ENCODE data around the gene PPP2R2B.

GRCh38 chr5:146533260-146533857 lies 345.2 kb downstream of the PPP2R2B start:
- TF ChIP-seq CTCF (IDR thresholded peaks at IDR 0.05) (peak; percentile 66 to 72 (median 69)), POLR2A (IDR thresholded peaks at IDR 0.05) (no peak), EP300 (IDR thresholded peaks at IDR 0.05) (no peak)
